GM21447 (cell line): ENCODE data around the gene AKAP7.
"Not testable (repeated sequence)": the region's sequence is repeated elsewhere in the genome, so short reads cannot be mapped to it uniquely, and the experiment has no call there.

Source experiments
- ATAC-seq: cut with Tn5 transposase; IDR thresholded peaks from one replicate; pipeline ENCODE4 v1.9.1; 2021; ENCODE audit not compliant: unreplicated experiment

The AKAP7 gene

GRCh38 chr6:131250936-131251335, 115.7 kb downstream of the AKAP7 start:
- ATAC-seq: no peak

- ATAC-seq: no peak
Observed at GRCh38 chr6:131251590-131252199, 116.4 kb downstream of the AKAP7 start.

- no peak for ATAC-seq
Observed at GRCh38 chr6:131255434-131255833, 120.2 kb downstream of the AKAP7 start.

GRCh38 chr6:131255911-131256310, 120.6 kb downstream of the AKAP7 start:
- no peak for ATAC-seq

- no peak for ATAC-seq
Observed at GRCh38 chr6:131257104-131257503, 121.8 kb downstream of the AKAP7 start.

- no peak for ATAC-seq
Observed at GRCh38 chr6:131258010-131258652, 122.9 kb downstream of the AKAP7 start.

GRCh38 chr6:131258816-131259476, 123.7 kb downstream of the AKAP7 start:
- no peak for ATAC-seq

- ATAC-seq: not testable (repeated sequence)
Observed at GRCh38 chr6:131260960-131261359, 125.7 kb downstream of the AKAP7 start.

- no peak for ATAC-seq
Observed at GRCh38 chr6:131262060-131262459, 126.8 kb downstream of the AKAP7 start.

GRCh38 chr6:131265939-131266338, 130.7 kb downstream of the AKAP7 start:
- no peak for ATAC-seq

- ATAC-seq: no peak
Observed at GRCh38 chr6:131268303-131268702, 133.0 kb downstream of the AKAP7 start.

GRCh38 chr6:131269565-131270391, 134.5 kb downstream of the AKAP7 start:
- ATAC-seq: no peak

- ATAC-seq: no peak
Observed at GRCh38 chr6:131270534-131270933, 135.3 kb downstream of the AKAP7 start.

- ATAC-seq: no peak
Observed at GRCh38 chr6:131275273-131275672, 140.0 kb downstream of the AKAP7 start.

GRCh38 chr6:131277591-131277990, 142.3 kb downstream of the AKAP7 start:
- no peak for ATAC-seq

- ATAC-seq: no peak
Observed at GRCh38 chr6:131281471-131282270, 146.4 kb downstream of the AKAP7 start.

GRCh38 chr6:131282365-131282764, 147.1 kb downstream of the AKAP7 start:
- no peak for ATAC-seq

GRCh38 chr6:131283466-131284175, 148.4 kb downstream of the AKAP7 start:
- no peak for ATAC-seq

- no peak for ATAC-seq
Observed at GRCh38 chr6:131285548-131285947, 150.3 kb downstream of the AKAP7 start.

GRCh38 chr6:131286469-131287040, 151.3 kb downstream of the AKAP7 start:
- no peak for ATAC-seq
